ENCODE data around the gene ZER1.

ZER1 gene

DNA sequence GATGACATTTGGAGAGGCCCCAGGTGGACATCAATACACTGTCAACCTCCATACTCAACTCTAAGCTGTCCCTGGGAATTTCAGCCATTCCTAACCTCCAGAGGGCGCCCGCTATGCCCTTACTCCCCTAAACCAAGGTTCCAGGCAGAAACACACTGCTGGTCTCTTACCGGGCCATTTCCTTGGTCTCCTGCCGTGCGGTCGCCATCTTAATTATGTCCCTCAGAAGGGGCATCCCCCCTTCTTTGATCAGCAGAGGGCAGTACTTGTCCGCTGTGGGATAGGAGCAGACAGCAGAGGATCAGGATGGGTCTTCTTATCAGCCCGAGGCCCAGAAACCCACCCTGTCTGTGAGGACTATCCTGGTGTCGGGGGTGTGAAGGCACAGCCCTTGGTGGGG, 38.5 kb downstream of the ZER1 start:
- DNase-seq (ENCODE audit: low spot score) = peak; percentile 82

DNA sequence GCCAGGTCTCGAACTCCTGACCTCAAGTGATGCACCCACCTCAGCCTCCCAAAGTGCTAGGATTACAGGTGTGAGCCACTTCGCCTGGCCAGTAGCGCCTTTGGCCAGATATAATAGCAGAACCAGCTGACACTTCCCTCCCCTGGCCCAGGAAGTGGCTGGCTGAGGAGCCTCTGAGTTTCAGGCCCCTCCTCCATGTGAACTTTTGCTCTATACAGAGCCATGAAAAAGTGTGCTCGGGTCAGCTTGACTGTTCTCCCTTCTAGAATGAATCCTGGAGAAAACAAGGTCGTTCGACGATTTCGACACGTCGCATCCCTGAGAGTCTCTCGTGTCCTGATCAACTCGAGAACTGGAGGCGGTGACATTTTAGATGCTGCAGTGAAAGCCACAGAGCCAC, 39.2 kb downstream of the ZER1 start:
- no peak for DNase-seq (ENCODE audit: low spot score)

DNA sequence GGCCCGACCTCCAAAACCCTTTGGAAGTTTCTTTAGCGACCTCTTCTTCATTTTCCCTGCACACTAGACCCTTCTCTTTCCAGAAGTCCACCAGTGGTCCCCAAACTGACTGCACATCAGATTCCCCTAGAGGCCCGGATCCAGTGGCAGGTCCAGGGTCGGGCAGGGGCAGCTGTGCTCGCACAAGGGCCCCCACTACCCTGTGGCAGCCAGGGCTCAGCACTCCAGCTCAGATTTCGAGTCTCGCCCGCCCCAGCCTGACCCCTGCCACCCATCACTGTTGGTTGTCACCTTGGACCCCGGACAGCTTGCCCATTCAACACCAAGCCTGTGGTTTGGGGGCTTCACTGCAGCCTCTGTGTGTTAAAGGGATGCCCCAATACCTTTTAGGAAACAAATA, 40.0 kb downstream of the ZER1 start:
- DNase-seq (ENCODE audit: low spot score) = no peak

DNA sequence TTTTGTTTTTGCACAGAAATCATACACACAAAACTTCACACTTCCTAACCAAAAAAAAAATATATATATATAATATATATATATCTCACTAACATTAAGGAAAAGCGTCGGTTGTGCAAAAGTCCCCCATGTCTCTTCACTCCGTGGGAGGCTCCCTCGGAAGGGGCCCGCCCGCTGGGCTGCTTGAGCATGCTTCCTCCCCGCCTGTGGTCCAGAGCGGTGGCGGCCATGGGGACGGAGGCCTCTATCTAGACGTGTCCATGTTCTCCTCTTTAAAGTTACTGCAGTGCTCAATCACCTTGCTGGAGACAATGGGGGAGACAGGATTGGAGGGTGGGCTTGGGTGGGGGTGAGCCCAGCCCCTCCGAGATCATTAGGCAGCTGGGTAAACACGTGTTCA, 40.6 kb downstream of the ZER1 start:
- DNase-seq (ENCODE audit: low spot score) = no peak

DNA sequence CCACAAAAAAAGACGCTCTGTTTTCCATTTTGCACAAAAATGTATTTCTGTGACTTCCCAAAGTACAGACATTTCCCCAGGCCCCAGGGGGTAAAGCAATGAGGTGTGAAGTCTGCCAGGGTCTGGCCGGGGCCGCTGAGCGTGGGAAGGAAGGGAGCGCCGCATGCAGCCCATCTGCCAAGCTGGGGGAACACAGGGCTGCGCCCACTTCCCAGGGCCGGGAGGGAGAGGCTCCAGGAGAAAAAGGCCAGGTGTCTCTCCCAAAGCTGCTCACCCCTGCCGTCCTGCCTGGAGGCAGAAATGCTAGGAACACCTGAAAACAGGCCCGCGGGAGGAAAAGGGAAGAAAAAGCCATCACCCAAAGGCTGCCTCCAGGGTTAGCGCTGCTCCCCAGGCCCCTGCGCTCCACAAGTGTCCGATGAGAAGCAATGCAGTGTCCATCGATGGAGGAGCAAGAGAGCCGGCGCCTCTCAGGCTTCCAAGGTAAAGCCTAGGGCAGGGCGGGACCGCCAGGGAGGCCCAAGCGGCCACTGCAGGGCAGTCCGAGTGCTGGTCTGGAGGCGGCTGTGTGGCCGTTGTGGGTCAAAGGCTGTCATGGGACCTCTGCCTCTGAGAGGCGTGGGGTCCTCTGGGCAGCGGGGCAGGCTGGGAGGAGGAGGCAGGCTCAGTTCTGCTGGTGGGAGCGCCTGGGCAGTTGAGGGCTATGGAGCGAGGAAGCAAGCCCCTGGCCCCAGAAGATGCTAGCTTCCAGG, 41.8 kb downstream of the ZER1 start:
- DNase-seq (ENCODE audit: low spot score) = no peak

DNA sequence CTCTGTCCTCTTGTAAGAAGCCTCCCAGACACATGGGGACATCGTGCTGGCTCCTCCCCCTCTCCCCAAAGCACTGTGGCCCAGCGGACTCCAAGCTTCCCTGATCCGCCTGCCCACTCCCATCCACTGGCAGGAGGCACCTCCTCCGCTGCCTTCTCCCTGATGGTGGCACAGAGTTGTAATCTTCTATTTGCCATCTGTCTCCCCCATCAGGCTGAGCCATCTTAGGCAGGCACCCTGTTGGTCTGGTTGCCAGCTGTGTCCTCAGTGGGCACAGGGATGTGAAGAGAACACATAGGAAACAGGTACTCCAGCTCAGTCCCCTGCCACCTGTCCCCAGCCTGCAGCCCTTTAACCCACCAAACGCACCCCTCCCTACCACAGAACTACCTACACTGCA, 42.4 kb downstream of the ZER1 start:
- no peak for DNase-seq (ENCODE audit: low spot score)

DNA sequence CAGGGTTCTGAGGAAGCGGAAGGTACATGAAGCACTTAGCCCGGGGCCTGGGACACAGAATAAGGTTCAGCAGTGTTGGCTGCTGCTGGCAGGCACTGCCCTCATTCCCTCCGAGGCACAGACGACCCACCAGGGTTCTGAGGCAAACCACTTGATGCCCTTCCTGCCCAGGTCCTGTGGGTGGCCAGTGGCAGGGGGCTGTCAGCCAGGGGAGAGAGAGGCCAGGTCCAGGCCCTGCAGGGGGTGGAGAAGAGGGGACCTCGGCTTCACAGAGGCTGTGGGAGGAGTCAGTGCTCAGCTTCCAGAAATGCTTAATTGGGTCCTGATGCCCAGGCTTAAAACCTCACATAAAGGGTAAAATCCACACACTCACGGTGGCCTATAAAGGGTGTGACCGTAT, 43.4 kb downstream of the ZER1 start:
- DNase-seq (ENCODE audit: low spot score) = no peak

DNA sequence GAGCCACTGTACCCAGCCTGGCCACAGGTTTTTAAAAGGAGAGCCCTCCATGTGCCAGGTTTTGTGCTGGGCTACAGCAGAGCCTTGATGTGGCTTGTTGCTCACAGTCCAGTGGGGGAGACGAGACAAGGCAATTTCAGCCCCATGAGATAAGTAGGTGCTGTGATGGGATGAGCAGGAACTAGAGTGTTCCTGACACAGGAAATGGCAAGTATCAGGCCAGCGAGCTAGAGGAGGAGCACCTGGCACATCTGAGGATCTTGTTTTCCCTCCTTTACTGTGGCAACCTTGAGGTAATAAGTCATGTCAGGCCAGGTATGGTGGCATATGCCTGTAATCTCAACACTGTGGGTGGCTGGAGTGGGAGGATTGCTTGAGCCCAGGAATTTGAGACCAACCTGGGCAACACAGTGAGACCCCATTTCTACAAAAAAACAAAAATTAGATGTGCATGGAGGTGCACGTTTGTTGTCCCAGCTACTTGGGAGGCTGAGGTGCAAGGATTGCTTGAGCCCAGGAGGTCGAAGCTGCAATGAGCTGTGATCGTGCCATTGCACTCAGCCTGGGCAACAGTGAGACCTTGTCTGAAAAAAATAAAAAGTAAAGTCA, 44.0 kb downstream of the ZER1 start:
- DNase-seq (ENCODE audit: low spot score) = no peak

DNA sequence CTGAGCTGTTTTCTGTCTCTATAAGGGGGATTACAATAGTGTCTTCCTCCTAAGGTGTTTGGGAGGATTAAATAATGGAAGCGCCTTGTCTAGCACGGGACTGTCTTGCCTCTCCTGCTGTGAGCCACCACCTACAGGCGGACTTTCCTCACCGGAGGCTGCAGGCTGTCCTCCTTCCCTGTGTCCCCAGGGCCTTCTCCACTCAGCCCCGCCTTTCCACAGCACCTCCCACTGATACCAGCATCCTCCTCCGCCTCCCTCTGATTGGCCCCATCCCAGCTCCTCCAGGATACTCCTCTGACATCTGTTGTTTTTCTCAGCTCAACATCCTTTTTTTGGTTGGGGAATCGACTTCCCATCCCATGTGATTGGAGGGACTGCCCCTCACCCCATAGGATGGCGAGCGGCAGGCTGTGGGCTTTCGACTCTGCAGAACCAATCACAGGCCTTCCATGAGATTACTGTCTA, 46.9 kb downstream of the ZER1 start:
- DNase-seq (ENCODE audit: low spot score) = peak; percentile 79

DNA sequence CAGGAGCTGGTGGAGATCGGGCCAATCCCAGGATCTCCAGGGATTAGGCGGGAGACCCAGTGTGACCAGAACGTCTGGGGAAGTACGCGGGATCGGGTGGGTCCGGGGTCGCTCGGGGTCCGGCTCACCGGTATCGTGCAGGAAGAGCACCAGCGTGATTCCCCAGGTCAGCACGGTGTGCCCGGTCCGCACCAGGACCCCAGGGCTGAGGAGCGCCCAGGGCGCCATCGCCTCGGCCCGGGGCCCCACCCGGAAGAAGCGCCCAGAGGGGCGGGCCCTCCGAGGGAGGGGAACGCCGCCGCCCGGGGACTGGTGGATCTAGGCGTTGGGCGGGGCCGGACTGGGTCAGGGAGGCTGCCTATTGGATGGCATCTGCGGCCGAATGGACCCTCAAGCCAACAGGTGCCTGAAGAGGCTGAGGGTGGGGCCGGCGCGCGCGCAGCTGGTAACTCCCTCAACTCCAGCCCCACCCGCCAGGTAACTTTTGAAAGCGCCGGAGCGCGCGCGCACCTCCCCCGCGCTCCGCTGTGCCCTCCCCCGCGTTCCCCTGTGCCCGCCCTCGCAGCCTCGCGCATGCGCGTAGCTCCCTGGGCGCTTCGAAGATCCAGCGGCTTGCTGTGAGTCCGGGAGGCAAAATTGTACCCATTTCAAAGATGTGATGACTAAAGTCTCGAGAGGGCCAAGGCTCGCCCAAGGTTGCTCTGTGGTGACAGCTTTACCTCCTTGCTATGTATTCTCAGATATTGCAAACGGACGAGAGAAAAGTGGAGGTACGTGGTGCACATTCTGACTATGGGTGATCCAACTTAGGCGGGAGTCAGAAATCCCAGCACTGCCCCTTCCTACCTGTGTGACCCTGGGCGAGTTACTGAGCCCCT, 47.6 kb downstream of the ZER1 start, which contains the start of gene ZDHHC12:
ZDHHC12 (minus strand) TSS at position 262 of the 878 bp plus-strand sequence; CDS start at position 228, 34 bp downstream.
- DNase-seq (ENCODE audit: low spot score) = peak; percentile 100

DNA sequence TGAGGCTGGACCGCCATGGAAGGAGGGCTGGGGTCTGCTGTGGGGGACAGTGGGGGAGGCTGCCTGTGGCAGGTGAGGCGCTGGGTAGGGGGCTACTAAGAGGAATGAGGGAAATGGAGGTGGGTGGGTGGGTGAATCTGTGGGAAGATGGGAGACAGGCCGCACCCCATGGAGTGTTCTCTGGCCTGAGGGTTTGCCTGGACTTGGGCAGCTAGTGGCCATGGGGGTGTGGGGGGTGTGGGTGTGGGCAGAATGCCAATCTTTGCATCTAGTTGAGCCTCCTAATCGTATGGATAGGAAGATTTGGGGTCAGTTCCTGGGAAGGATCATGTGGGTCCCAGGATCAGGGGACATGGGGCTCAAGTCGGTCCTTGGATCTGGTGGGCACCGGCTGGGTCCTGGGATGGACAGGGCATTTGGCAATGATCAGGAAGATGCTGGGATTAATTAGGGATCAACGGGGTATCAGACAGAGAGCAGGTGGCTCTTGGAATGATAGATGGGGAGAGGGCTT, 48.3 kb downstream of the ZER1 start:
- peak; percentile 25 for DNase-seq (ENCODE audit: low spot score)

DNA sequence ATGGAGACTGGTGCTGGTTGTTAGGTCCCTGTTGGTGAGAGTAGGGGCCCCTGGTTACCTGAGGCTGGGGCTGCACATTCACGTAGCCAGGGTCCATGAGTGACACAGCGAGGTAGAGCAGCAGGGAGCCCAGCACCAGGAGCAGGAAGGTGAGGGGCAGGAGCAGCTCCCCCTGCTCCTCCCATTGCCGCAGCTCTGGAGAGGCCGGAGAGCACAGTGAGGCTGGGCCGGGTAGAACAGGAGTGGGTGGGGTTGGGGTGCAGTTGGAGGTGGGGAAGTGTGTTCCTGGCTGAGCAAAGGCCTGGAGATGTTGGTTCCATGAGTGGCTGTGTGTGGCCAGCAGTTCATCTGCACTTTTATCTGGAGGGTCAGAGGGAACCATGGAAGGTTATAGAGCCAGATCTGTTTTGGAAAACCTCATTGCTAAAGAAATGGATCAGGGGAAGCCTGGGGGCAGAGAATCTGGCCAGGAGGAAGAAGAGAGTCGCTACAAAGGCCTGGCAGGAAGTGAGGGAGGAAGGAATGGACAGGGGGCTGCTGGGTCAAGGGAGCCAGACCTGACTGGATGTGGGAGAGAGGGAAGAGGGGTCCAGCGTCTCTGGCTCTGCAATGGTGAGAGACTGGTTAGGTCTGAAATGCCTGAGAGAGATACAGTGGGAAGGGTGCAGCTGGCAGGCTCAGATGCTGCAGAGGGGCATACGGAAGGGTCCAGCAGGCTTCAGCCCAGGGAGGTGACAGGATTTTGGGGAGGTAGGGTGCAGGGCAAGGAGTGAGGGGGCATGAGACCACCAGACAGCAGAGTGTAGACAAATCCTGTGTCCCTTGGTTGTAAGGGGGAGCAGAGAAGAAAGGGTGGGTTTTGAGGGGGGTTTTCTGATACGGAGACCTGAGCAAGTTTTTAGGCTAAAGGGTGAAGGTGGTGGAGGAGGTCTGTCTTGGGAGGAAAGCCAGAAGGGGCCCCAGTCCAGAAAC, 49.1 kb downstream of the ZER1 start:
- DNase-seq (ENCODE audit: low spot score) = no peak

DNA sequence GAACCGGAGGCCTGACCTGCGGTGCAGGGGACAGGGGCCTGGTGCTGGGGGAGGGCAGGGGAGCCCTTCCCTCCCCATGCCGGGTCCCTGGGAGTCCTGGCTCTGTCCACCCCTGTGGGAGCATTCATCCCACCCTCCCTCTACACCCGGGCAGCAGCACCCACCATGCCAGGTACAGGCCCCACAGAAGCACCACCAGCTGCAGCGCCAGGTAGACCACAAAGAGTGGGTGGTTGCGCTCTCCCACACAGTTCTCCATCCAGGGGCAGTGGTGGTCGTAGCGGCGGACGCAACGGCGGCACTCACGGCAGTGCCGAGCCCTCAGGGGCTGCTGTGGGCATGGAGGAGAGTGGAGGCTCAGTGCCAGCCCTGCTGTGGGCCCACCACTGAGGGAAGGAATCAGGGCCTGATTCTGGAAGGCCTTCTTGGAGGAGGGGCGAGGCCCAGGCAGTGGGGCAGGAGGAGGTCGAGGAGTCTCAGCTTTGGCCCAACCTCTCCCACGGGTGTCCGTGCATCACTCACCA, 50.2 kb downstream of the ZER1 start:
- no peak for DNase-seq (ENCODE audit: low spot score)

DNA sequence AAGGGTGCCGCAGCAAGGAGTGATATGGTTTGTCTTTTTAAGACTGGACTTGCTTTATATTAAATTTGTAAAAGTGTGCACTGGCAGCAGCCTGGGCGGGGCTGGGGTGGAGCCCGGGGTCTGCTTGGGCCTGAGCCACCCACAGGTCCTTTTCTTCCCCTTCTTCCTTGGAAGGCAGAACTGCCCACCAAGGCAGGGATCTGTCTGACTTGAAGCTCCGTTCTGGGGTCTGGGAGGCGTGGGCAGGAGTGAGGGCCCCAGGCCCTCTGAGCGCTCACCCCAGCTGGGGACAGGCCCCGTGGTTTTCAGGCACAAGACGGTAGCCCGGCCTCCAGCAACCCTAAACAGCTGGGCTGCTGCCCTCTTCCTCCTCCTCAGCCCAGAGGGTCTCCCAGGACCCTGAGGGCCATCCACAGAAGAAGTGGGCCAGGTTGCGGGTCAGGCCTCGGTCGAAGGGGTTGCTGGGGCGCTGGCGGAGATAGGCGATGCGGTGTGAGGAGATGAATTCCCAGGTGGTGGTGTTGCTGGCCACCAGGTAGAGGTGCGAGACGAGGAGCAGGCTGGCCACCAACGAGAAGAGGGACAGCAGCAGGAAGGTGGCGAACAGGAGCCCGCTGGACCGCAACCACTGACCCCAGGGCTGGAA, 50.8 kb downstream of the ZER1 start:
- no peak for DNase-seq (ENCODE audit: low spot score)

DNA sequence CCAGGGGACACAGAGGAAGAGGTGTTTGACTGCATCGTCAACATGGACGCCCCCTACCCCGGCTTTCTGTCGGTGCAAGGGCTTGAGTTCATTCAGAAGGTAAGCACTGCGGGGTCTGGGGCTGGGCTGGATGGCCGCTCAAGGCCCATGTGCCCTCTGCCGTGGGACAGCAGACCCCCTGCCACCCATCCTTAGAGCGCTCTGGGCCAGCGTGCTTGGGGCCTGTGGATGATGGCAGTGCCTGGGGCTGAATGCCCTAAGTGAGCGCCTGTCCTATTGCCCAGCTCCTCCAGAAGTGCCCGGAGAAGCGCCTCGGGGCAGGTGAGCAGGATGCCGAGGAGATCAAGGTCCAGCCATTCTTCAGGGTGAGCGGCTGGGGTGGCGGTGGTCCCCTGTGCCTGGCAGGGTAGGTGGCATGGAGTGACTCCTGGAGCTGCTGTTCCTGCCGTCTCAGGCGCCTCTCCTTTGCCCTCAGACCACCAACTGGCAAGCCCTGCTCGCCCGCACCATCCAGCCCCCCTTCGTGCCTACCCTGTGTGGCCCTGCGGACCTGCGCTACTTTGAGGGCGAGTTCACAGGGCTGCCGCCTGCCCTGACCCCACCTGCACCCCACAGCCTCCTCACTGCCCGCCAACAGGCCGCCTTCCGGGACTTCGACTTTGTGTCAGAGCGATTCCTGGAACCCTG, 51.7 kb downstream of the ZER1 start:
- no peak for DNase-seq (ENCODE audit: low spot score)

DNA sequence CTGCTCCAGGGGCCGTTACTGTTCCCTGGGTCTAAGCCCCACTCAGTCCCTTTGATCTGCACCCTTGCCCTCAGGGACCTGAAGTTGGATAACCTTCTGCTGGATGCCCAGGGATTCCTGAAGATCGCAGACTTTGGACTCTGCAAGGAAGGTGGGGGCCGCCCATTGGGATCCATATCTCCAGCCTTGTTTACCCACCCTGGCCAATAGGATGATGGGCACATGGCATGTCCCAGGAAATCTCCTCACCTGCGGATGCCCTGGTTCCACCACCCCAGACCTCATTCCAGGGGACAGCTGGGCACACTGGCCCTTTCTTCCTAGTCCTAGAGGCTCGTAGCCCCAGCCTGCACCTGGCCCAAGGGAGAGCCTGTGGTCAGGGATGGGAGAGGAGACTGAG, 53.3 kb downstream of the ZER1 start:
- DNase-seq (ENCODE audit: low spot score) = no peak

DNA sequence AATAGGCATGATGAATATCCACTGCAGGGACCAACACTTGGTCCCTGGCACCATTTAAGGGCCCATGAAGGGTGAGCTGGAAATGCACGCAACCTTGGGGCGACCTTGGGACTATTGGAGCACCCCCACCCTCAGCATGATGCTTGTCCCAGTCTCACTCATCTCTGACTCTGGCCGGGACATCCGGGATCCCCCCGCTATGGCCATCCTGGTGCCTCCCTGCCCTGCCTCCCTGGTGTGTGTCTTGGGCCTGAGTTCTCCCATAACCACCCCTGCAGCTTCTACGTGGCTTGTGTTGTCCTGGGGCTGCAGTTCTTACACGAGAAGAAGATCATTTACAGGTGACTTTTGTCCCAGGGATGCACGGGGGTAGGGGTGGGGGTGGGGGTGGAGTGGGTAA, 53.7 kb downstream of the ZER1 start:
- DNase-seq (ENCODE audit: low spot score) = no peak

DNA sequence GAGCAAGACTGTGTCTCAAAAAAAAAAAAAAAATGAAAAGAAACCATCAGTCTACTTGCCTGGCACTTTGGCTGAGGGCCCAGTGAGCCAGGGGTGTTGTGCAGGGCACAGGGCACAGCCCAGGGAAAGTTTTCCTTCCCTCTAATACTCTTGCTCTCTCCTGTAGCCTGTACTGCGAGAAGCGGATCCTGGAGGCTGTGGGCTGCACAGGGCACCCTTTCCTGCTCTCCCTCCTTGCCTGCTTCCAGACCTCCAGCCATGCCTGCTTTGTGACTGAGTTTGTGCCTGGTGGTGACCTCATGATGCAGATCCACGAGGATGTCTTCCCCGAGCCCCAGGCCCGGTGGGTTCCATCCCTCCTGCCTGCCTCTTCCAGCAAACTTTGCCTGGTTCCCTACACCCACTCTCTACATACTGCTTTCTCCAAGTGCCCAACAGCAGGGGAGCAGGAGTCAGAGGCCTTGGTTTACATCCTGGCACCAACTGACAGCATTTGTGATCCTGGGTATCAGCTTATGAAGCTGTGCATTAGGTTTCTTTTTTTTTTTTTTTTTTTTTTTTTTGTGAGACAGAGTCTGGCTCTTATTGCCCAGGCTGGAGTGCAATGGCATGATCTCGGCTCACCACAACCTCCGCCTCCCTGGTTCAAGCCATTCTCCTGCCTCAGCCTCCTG, 55.0 kb downstream of the ZER1 start:
- no peak for DNase-seq (ENCODE audit: low spot score)

DNA sequence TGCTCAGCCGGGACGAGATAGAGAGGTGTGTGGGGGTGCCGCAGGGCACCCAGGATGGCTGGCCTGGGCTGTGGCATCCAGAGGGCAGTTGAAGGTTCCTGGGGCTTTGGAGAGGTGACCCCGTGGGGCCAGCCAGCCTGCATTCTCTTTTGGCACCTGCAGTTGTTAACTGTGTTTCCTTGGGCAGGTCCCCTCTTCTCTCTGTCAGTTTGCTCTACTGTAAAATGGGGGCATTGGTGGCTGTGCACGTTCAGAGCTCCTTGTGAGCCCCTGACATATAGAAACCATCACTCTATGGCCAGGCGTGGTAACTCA, 56.3 kb downstream of the ZER1 start:
- no peak for DNase-seq (ENCODE audit: low spot score)

Measured in GM03348 (cell line).